GM18508 (cell line): ENCODE results near the gene AP2M1.
A peak's percentile ranks its signal among the peaks of the same experiment; 100 is the strongest.
"Not testable (repeated sequence)": the region's sequence is repeated elsewhere in the genome, so short reads cannot be mapped to it uniquely, and the experiment has no call there.

Source experiments
- ATAC-seq: cut with Tn5 transposase; IDR thresholded peaks from one replicate; pipeline ENCODE4 v1.9.1; 2021; ENCODE audit warnings: moderate number of reproducible peaks; ENCODE audit not compliant: insufficient read depth, unreplicated experiment

AP2M1 gene

DNA sequence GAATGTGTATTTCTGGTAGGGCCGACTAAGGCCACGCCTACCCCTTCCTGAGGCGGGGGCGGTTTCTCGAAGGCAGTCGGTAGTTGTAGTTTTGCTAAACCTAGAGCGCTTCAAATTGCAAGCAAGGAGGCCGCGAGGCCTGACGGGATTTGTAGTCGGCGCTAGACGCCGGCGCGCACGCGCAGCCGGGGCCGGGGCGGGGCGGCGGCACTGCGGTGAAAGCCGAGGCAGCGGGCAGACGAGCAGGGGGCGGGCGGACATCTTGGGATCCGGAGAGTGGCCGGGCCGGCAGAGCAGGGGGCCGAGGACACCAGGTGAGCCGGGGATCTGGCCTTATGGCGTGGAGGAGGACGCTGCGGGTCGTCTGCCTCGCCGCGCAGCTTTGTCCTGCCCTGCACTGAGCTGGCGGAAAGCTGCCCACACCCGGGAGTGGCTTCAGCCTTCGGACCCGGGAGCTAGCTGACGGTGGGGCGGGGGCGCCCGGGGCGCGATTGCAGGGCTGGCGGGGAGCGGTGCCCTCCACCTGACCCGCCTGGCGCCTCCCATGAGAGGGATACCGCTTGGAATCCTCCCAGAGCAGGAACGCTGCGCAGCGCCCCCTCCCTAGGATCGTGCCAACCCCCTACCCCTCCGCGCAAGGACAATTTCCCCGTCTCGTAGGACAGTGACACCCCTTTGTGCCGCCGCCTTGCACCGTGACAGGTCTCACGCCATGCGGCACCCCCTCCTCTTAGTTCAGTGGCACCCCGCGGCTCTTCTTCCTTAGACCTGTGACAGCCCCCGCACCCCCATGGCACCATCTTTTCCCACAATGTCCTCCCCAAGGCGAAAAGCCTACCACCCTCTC is at the start of gene AP2M1:
TSS of gene AP2M1 (plus strand) at position 210 of the 847 bp plus-strand sequence. CDS start 2,139 bp downstream, outside the sequence.
- ATAC-seq = peak; percentile 89

DNA sequence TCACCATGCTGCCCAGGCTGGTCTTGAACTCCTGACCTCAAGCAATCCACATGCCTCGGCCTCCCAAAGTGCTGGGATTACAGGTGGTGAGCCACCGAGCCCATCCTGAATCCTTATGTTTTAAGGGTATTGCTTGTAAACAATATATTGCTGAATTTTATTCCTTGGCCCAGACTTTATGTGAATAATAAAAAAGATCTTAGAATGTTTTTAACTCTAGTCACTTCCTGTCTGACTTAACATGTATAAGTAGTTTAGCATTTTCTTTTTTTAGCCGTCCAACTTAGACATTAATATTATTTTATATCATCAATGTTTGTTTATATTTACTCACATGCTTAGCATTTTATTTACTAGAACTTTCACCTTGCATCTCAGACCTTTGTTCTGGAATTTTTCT is 48.6 kb upstream of the AP2M1 start:
- no peak for ATAC-seq

DNA sequence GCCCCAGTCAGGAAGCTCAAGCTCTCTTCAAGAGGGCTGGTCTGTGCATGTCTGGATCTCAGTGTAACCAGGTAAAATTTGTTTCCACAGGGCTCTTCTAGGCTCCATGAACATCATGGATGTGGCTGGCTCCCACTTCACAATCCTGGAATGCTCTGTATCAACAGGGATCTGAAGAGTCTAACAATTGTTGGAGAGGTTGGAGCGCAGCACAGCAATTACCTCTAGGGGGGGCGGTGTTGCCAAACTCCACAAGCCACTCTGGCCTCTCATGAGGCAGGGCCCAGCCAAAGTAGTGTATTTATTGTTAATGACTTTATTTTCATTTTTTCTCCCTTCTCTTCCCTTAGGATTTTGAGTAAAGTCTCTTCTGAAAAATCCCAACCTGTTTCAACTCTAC is 45.6 kb upstream of the AP2M1 start:
- no peak for ATAC-seq

GRCh38 chr3:184132945-184133344 is 41.7 kb upstream of the AP2M1 start:
- ATAC-seq = no peak

GRCh38 chr3:184133840-184134745 is 40.6 kb upstream of the AP2M1 start:
- no peak for ATAC-seq

DNA sequence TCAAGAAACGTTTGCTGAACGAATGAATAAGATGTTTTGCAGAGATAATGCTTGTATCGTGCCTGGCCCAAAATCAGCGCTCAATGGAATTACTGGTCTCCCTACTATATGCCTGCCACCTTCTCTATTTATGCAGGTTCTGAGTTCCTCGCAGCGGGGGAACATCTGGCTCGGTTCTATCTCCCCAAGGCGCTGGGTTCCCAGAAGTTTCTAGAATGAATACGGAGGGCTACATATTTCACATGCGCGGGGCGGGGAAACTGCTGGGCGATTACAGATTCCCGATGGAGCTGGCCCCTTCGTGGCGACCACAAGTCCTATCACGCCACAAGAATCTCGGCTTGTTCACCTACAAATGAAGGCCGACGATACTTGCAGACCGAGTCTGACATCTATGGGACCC is 39.9 kb upstream of the AP2M1 start:
- peak; percentile 21 for ATAC-seq

DNA sequence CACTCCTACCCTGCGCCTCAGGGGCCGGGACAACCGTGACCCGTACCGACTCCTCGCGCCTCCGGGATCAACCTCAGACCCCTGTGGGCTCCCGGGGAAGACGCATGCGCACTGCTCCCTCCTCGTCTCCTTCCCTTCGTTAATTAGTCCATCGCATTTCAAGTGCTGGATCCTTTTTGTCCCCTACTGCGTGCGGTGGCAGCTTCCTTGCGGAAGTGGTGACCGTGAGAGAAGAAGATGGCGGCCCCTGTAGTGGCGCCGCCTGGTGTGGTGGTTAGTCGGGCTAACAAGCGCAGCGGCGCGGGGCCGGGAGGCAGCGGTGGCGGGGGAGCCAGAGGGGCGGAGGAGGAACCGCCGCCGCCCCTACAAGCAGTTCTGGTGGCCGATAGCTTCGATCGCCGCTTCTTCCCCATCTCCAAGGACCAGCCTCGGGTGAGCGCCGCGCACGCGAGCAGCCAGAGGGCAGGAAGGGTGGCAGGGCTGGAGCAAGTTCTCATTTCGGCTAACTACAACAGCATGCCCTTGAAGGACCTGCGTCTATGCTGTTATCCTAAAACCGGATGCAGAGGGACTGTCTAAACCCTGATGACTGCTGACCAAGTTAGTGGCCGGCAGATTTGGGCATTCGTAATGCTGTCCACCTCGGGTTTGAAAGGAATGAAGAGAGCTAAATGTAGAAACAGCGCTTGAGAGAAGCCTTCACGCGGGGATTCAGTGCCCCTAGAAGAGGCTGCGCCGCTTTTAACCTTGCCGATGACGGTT is 39.3 kb upstream of the AP2M1 start, which contains the start of gene EIF2B5:
TSS of gene EIF2B5 (plus strand) at position 210 of the 762 bp plus-strand sequence. CDS start at position 238, 28 bp downstream.
- ATAC-seq = peak; percentile 62

- ATAC-seq = no peak
Observed at GRCh38 chr3:184135911-184136260, 38.8 kb upstream of the AP2M1 start.

DNA sequence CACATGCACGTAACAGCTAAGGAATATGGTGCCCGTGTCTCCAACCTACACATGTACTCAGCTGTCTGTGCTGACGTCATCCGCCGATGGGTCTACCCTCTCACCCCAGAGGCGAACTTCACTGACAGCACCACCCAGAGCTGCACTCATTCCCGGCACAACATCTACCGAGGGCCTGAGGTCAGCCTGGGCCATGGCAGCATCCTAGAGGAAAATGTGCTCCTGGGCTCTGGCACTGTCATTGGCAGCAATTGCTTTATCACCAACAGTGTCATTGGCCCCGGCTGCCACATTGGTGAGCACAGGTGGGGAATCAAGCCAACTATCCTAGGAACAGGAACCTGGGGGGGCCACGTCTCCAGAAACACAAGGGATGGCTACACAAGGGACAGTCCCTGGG is 34.2 kb upstream of the AP2M1 start:
- ATAC-seq = no peak

GRCh38 chr3:184142199-184142598 is 32.5 kb upstream of the AP2M1 start:
- ATAC-seq = no peak

DNA sequence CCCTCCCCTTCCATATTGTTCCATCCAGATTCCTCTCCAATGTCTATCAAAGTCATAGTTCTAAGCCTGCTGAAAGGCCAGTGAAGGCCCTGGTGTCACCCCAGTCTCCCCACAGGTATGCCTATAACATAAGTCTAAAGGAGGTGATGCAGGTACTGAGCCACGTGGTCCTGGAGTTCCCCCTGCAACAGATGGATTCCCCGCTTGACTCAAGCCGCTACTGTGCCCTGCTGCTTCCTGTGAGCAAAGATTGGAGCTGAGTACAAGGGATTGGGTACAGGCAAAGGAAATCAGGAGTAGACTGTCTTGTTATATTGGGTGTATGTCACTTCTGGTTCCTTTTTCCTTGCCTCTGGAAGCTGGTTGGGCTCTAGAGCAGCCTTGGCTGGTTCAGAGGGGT is 31.3 kb upstream of the AP2M1 start:
- ATAC-seq = no peak

- no peak for ATAC-seq
Observed at GRCh38 chr3:184144505-184144904, 30.1 kb upstream of the AP2M1 start.

DNA sequence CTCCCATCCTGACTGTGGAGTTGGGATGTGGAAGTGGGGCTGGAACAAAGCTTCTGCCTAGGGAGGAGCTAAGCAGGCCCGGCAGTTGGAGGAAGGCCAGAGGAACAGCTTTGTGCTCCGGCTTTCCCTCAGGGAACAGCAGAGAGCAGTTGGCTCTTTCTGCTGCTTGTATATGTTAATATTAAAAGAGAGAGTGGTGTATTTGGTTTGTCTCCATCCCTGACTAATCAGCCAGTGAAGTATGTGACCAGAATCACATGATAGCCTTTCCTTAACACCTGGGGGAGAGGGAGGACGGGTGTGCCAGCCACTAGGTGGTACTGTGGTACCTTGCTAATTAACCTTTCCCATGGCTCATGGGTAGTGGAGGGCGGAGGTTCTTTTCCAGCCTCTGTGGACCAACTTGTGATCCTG is 29.5 kb upstream of the AP2M1 start:
- ATAC-seq = no peak

GRCh38 chr3:184145751-184146270 is 28.8 kb upstream of the AP2M1 start:
- ATAC-seq = no peak

- no peak for ATAC-seq
Observed at GRCh38 chr3:184148076-184148475, 26.6 kb upstream of the AP2M1 start.

DNA sequence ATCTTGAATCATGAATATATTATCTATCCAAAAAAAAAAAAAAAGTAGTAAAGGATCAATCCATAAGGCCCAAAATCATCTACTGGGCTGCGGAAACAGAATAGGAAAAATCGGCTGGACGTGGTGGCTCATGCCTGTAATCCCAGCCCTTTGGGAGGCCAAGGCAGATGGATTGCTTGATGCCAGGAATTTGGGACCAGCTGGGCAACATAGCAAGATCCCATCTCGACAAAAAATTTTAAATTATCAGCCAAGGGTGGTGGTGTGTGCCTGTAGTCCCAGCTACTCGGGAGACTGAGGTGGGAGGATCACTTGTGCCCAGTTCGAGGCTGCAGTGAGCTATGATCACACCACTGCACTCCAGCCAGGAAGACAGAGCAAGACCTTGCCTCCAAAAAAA is 25.5 kb upstream of the AP2M1 start:
- ATAC-seq = no peak

- ATAC-seq = not testable (repeated sequence)
Observed at GRCh38 chr3:184149770-184150169, 24.9 kb upstream of the AP2M1 start.

DNA sequence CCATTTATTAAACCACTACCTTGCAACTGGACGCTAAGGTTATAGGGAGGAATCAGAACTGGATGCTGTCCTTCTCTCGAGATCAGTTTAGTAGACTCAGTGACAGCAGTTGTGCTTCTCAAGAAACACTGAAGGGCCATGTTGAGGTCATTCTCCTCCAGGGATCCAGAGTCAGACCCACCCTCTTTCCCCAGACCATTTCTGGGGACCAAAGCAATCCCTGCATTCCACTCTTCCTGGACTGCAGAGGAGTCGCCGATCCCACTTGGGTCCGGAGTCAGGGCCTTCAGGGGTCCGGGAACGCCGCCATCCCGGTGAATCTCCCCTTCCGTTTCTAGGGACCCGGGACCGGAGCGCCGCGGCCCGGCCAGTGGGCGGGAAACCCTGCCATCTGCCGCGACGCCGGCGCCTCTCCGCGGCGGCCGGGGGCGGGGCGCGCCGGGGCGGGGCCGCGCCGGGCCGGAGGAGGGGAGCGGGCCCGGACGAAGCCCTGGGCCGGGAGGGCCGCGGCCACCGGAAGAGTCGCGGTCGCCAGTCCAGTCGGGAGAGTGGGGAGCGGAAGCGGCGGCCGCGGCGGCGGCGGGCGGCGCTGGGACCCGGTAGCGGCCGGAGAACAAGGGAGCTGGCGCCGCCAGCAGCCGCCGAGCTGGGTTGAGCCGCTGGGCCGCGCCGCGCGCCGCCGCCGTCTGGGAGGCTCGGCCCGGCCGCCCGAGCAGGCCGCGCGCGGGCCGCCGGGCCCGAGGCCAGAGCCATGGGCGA is 19.6 kb upstream of the AP2M1 start, which contains the start of gene DVL3:
TSS of gene DVL3 (plus strand) at position 493 of the 759 bp plus-strand sequence. CDS start at position 752, 259 bp downstream.
- ATAC-seq = no peak
